GM18520 (cell line): ENCODE data around the gene ELP2.
A peak's percentile ranks its signal among the peaks of the same experiment; 100 is the strongest.
"Not testable (repeated sequence)": the region's sequence is repeated elsewhere in the genome, so short reads cannot be mapped to it uniquely, and the experiment has no call there.

Experiments
- ATAC-seq: cut with Tn5 transposase; IDR thresholded peaks from one replicate; pipeline ENCODE4 v1.9.1; 2021; ENCODE audit not compliant: unreplicated experiment

Gene ELP2

GRCh38 chr18:36129300-36130038 is at the start of gene ELP2, which contains the start of gene SLC39A6:
Gene ELP2, plus strand, starts transcription at chr18:36129899. Its CDS starts 35 bp downstream, at chr18:36129934.
Gene SLC39A6, minus strand, starts transcription at chr18:36129340. Its CDS starts 2,333 bp downstream, at chr18:36127007.
- ATAC-seq, result peak; percentile 79

GRCh38 chr18:36081118-36081517 is 48.6 kb upstream of the ELP2 start:
- ATAC-seq, result not testable (repeated sequence)

GRCh38 chr18:36083729-36084128 is 46.0 kb upstream of the ELP2 start:
- ATAC-seq, result no peak

- no peak for ATAC-seq
Measured at GRCh38 chr18:36085195-36085594, 44.5 kb upstream of the ELP2 start.

- no peak for ATAC-seq
Measured at GRCh38 chr18:36086186-36086585, 43.5 kb upstream of the ELP2 start.

GRCh38 chr18:36088256-36088655 is 41.4 kb upstream of the ELP2 start:
- ATAC-seq, result no peak

GRCh38 chr18:36089001-36089400 is 40.7 kb upstream of the ELP2 start:
- ATAC-seq, result no peak

- not testable (repeated sequence) for ATAC-seq
Measured at GRCh38 chr18:36092116-36092515, 37.6 kb upstream of the ELP2 start.

- ATAC-seq, result no peak
Measured at GRCh38 chr18:36094431-36094830, 35.3 kb upstream of the ELP2 start.

GRCh38 chr18:36095936-36096519 is 33.7 kb upstream of the ELP2 start:
- no peak for ATAC-seq

- ATAC-seq, result no peak
Measured at GRCh38 chr18:36096955-36097354, 32.7 kb upstream of the ELP2 start.

- no peak for ATAC-seq
Measured at GRCh38 chr18:36099311-36099710, 30.4 kb upstream of the ELP2 start.

- ATAC-seq, result no peak
Measured at GRCh38 chr18:36101943-36102342, 27.8 kb upstream of the ELP2 start.

- no peak for ATAC-seq
Measured at GRCh38 chr18:36104749-36105148, 24.9 kb upstream of the ELP2 start.

GRCh38 chr18:36107477-36107876 is 22.2 kb upstream of the ELP2 start:
- ATAC-seq, result no peak

- no peak for ATAC-seq
Measured at GRCh38 chr18:36108196-36108595, 21.5 kb upstream of the ELP2 start.

GRCh38 chr18:36108601-36109000 is 21.1 kb upstream of the ELP2 start:
- ATAC-seq, result no peak

GRCh38 chr18:36109737-36110136 is 20.0 kb upstream of the ELP2 start:
- no peak for ATAC-seq

GRCh38 chr18:36112302-36112701 is 17.4 kb upstream of the ELP2 start:
- ATAC-seq, result no peak

- ATAC-seq, result no peak
Measured at GRCh38 chr18:36114251-36114650, 15.4 kb upstream of the ELP2 start.

GRCh38 chr18:36114738-36115137 is 15.0 kb upstream of the ELP2 start:
- ATAC-seq, result no peak

GRCh38 chr18:36116771-36117170 is 12.9 kb upstream of the ELP2 start:
- not testable (repeated sequence) for ATAC-seq

GRCh38 chr18:36120297-36120696 is 9.4 kb upstream of the ELP2 start:
- no peak for ATAC-seq
